SK-N-MC (cell line): ENCODE measurements around the gene PRMT5.

Experiments used
- DNase-seq: peaks from one replicate; pipeline ENCODE4 v3.0.0-alpha.2; 2011; ENCODE audit warnings: low read depth, low spot score
- H3K27ac ChIP-seq: fragments of 200-600 bp; sonication (generic); 2 replicates; pipeline ENCODE4 v1.5.1; 2016; ENCODE audit warnings: mixed run types
- H3K36me3 ChIP-seq: fragments of 200-600 bp; sonication (generic); 2 replicates; pipeline ENCODE4 v1.6.1; 2017; ENCODE audit warnings: antibody characterized with exemption, low read length, mixed read lengths; ENCODE audit not compliant: insufficient read depth
- H3K4me3 ChIP-seq: fragments of 200-600 bp; sonication (generic); 2 replicates; pipeline ENCODE4 v1.5.1; 2016
- H3K9ac ChIP-seq: fragments of 200-600 bp; sonication (generic); 2 replicates; pipeline ENCODE4 v1.8.0; 2017; ENCODE audit warnings: mixed run types, mixed read lengths; ENCODE audit not compliant: insufficient read length
- H3K9me3 ChIP-seq: fragments of 200-600 bp; sonication (generic); 2 replicates; pipeline ENCODE4 v1.6.1; 2017; ENCODE audit warnings: low read depth, mild to moderate bottlenecking, antibody characterized with exemption, low read length, moderate library complexity, mixed read lengths
- EZH2 ChIP-seq: fragments of 200-600 bp; sonication (generic); IDR thresholded peaks from one replicate; pipeline ENCODE4 v1.6.1; 2017; ENCODE audit warnings: antibody characterized with exemption
- FOXP2 ChIP-seq: optimal IDR thresholded peaks from 2 replicates; pipeline ENCODE3; 2011; ENCODE audit warnings: mild to moderate bottlenecking, moderate library complexity; ENCODE audit not compliant: insufficient read depth; ENCODE audit errors: extremely low read length, control extremely low read depth
- POLR2AphosphoS5 ChIP-seq: IDR thresholded peaks from 2 replicates; pipeline ENCODE4 v1.6.1; 2012; ENCODE audit warnings: mild to moderate bottlenecking, low read depth, low read length, borderline replicate concordance

PRMT5 gene

DNA sequence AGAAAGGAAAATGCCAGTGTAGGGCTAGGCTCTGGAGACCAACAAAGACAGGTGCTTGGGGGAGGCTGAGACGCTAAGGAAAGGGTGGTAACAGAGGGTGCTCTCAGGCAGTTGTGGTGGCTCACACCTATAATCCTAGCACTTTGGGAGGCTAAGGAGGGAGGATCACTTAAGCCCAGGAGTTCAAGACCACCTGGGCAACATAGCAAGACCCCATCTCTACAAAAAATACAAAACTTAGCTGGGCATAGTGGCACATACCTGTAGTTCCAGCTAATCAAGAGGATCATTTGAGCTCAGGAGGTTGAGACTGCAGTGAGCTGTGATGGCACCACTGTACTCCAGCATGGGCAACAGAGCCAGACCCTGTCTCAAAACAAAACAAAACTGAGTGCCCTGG lies 33.8 kb downstream of the PRMT5 start:
- no peak overlapping the region for H3K9ac ChIP-seq
- H3K9me3 ChIP-seq: no peaks in the 10 kb centered on the region
- H3K36me3 ChIP-seq: peaks cover 5% of the 10 kb centered on the region
- no peak overlapping the region for H3K4me3 ChIP-seq
- no peak overlapping the region for H3K27ac ChIP-seq
- TF ChIP-seq FOXP2 (no peak), POLR2AphosphoS5 (no peak), EZH2 (no peak)
- no peak for DNase-seq

GRCh38 chr14:22893706-22894105 lies 35.5 kb downstream of the PRMT5 start:
- H3K36me3 ChIP-seq: no peaks in the 10 kb centered on the region; the same call in 1 of the 2 replicates
- no peak overlapping the region for H3K4me3 ChIP-seq
- TF ChIP-seq FOXP2 (no peak), EZH2 (no peak), POLR2AphosphoS5 (no peak)
- H3K9ac ChIP-seq: no peak overlapping the region
- no peaks in the 10 kb centered on the region for H3K9me3 ChIP-seq
- no peak overlapping the region for H3K27ac ChIP-seq
- no peak for DNase-seq

GRCh38 chr14:22892488-22892887 lies 36.7 kb downstream of the PRMT5 start:
- H3K9me3 ChIP-seq: no peaks in the 10 kb centered on the region
- no peaks in the 10 kb centered on the region for H3K36me3 ChIP-seq
- DNase-seq: no peak
- H3K4me3 ChIP-seq: no peak overlapping the region
- TF ChIP-seq POLR2AphosphoS5 (no peak), FOXP2 (no peak), EZH2 (no peak)
- no peak overlapping the region for H3K27ac ChIP-seq
- no peak overlapping the region for H3K9ac ChIP-seq

DNA sequence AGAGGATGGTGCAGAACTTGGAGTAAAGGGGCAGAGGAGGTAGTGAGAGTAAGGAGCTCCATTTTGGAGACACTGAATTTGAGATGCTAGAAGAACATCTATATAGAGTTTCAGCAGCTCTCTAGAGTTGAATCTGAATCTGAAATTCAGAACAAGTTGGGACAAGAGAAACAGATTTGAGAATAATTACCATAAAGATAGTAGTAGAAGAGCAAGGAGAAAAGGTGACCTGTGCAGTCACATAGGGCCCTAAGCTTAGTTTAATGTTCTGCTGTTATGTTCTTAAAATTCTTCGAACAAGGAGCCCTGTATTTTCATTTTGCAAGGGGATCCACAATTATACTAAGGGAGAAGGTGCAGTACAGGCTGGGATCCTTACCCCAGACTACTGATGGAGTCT lies 38.8 kb downstream of the PRMT5 start:
- H3K36me3 ChIP-seq: no peaks in the 10 kb centered on the region
- no peak overlapping the region for H3K4me3 ChIP-seq
- no peak for TF ChIP-seq EZH2
- no peak for TF ChIP-seq FOXP2
- TF ChIP-seq POLR2AphosphoS5: no peak
- H3K27ac ChIP-seq: no peak overlapping the region
- H3K9ac ChIP-seq: no peak overlapping the region
- no peak for DNase-seq
- H3K9me3 ChIP-seq: no peaks in the 10 kb centered on the region

DNA sequence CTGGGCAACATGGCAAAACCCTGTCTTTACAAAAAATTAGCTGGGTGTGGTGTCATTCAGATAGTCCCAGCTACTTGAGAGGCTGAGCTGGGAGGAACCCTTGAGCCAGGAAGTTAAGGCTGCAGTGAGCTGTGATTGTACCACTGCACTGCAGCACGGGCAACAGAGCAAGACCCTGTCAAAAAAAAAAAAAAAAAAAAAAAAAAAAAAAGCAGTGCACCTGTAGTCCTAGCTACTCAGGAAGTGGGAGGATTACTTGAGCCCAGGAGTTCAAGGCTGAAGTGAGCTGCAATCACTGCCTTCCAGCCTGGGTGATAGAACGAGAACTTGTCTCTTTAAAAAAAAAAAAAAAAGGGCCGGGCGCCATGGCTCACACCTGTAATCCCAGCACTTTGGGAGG lies 40.5 kb downstream of the PRMT5 start:
- Histone ChIP-seq H3K9ac (no peak overlapping the region), H3K9me3 (no peaks in the 10 kb centered on the region), H3K4me3 (no peak overlapping the region), H3K27ac (no peak overlapping the region), H3K36me3 (no peaks in the 10 kb centered on the region)
- DNase-seq: no peak
- no peak for TF ChIP-seq EZH2
- TF ChIP-seq POLR2AphosphoS5: no peak
- no peak for TF ChIP-seq FOXP2

DNA sequence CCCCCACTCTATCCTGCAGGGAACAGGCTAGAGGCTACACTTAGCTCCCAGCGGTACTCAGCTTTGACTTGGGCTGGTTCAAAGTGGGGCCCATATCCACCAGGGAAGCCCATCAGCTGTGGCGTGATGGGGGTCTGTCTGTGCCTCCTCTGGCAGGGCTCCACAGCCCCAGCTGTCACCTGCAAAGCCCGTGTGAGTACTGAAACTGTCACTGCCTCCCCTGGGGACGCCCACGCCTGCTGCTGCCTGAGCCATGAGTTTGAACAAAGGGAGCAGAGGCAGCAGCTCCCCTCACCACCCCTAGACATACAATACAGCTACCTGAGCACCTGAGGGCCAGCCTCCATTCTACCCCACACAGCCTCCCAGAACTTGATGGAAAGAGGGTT lies 41.2 kb downstream of the PRMT5 start:
- Histone ChIP-seq H3K27ac (no peak overlapping the region), H3K36me3 (no peaks in the 10 kb centered on the region)
- no peak for DNase-seq

DNA sequence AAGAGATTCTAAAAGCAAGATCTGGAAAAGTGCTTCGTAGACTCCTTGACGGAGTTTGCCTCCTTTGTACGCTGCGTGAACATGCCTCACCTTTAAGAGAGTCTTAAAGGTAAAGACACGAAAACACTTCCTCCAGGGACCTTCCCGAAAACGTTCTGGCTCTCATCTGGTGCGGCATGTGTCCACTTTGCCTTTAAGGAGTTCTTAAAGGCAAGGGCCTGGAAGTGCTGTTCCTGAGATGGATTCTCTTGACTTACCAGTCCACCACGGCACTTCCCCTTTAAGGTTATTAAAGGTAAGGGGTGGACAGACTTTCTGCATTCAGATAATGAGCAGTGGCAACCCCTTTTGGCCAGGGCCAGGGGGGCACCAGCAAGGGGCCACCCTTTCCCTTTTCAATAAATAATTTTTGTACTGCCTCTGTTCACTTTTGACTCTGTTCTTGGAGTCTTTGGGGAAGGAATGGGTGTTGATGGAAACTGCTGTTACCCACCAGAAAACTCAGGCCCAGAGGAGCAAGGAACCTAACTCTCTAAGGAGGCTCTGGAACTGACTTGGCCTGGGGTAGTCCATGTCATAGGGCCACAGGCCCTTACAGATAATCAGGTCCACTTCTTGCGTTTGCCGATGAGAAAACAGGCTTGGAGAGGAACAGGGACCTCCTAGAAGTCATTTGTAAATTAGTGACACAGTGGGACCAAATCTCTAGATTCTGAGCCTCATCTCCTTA lies 41.8 kb downstream of the PRMT5 start:
- H3K9ac ChIP-seq: no peak overlapping the region
- H3K9me3 ChIP-seq: no peaks in the 10 kb centered on the region
- no peak overlapping the region for H3K27ac ChIP-seq
- TF ChIP-seq POLR2AphosphoS5 (no peak), EZH2 (no peak), FOXP2 (no peak)
- no peak overlapping the region for H3K4me3 ChIP-seq
- no peak for DNase-seq
- H3K36me3 ChIP-seq: no peaks in the 10 kb centered on the region

More for the DNA sequence above, 41.2 kb downstream of the PRMT5 start:
- H3K9ac ChIP-seq: no peak overlapping the region
- no peaks in the 10 kb centered on the region for H3K9me3 ChIP-seq
- no peak overlapping the region for H3K4me3 ChIP-seq
- TF ChIP-seq EZH2 (no peak), FOXP2 (no peak), POLR2AphosphoS5 (no peak)

DNA sequence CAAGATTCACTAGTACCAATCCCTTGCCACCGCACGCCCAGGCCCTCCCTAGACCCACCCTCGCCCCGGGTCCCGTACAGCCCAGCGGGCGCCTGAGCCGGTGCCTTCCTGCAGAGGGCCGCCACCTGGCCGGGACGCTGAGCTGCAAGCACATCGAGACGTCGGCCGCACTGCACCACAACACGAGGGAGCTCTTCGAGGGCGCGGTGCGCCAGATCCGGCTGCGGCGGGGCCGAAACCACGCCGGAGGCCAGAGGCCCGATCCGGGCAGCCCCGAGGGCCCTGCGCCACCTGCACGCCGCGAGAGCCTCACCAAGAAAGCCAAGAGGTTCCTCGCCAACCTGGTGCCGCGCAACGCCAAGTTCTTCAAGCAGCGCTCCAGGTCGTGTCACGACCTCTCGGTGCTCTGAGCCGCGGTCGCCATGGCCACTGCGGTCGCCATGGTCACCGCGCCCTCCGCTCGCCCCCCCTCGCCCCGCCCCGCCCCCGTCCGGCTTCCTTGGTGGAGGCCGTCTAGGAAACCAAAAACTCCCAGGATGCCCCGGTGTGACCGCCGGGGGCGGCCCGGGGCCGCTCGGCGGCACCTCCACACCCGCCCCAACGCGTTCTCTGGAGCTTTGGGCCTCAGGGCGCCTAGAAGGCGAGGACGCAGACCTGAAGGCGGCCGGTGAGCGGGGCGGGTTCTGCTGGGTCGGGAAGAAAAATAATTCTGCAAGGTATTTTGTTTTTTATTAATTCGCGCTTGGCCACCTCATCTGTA lies 42.5 kb downstream of the PRMT5 start:
- H3K27ac ChIP-seq: no peak overlapping the region
- no peak overlapping the region for H3K9ac ChIP-seq
- no peak for TF ChIP-seq FOXP2
- TF ChIP-seq POLR2AphosphoS5: no peak
- TF ChIP-seq EZH2: no peak
- DNase-seq: no peak
- H3K4me3 ChIP-seq: no peak overlapping the region
- no peaks in the 10 kb centered on the region for H3K36me3 ChIP-seq
- no peaks in the 10 kb centered on the region for H3K9me3 ChIP-seq
